Astrocyte (in vitro differentiated cells and primary cell): Measurements from ENCODE around the gene ATP6V1F. TPM values are rescaled to one million over a fixed set of nuclear protein-coding genes. Genes with fewer than 3 reads are reported as not detected.

ENCODE experiments used
- total RNA-seq: library from RNA; stranded (reverse); gene quantifications from 2 replicates; pipeline ENCODE4 v1.2.1, GENCODE V29; 2021

ATP6V1F gene
- total RNA-seq, 1 donor from 2014 or later, result 193 TPM

Other genes starting within 250 kb of the ATP6V1F start
- gene GARIN1A, start 190.6 kb upstream of the ATP6V1F start, total RNA-seq, result 2.7 and 5.9 TPM in 2 replicates
- gene CALU, start 123.5 kb upstream of the ATP6V1F start, total RNA-seq, result 670 and 732 TPM in 2 replicates
- gene OPN1SW, start 87.1 kb upstream of the ATP6V1F start, total RNA-seq, result not detected in 2 replicates
- 14.4 and 14.9 TPM in 2 replicates for gene CCDC136, start 70.9 kb upstream of the ATP6V1F start, total RNA-seq
- gene FLNC, start 32.5 kb upstream of the ATP6V1F start, total RNA-seq, result 308 and 364 TPM in 2 replicates
- 0.20 and 0.41 TPM in 2 replicates for gene KCP, start 47.9 kb downstream of the ATP6V1F start, total RNA-seq
- 0.36 TPM in 1 of 2 replicates, not detected in the other for gene IRF5, start 75.1 kb downstream of the ATP6V1F start, total RNA-seq
- gene TNPO3, start 192.3 kb downstream of the ATP6V1F start, total RNA-seq, result 49.2 and 49.8 TPM in 2 replicates